ENCODE measurements around the gene FLOT1.

- TF ChIP-seq, protein P1, sequence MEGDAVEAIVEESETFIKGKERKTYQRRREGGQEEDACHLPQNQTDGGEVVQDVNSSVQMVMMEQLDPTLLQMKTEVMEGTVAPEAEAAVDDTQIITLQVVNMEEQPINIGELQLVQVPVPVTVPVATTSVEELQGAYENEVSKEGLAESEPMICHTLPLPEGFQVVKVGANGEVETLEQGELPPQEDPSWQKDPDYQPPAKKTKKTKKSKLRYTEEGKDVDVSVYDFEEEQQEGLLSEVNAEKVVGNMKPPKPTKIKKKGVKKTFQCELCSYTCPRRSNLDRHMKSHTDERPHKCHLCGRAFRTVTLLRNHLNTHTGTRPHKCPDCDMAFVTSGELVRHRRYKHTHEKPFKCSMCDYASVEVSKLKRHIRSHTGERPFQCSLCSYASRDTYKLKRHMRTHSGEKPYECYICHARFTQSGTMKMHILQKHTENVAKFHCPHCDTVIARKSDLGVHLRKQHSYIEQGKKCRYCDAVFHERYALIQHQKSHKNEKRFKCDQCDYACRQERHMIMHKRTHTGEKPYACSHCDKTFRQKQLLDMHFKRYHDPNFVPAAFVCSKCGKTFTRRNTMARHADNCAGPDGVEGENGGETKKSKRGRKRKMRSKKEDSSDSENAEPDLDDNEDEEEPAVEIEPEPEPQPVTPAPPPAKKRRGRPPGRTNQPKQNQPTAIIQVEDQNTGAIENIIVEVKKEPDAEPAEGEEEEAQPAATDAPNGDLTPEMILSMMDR (IDR thresholded peaks at IDR 0.05; ENCODE audit: low read length) = no peak
- no peak for TF ChIP-seq EZH2 (IDR thresholded peaks at IDR 0.05; ENCODE audit: borderline replicate concordance, low read length)
Measured at GRCh38 chr6:30766461-30767157, 24.1 kb upstream of the FLOT1 start.

Data from OCI-LY1 (cell line).